MM.1S (cell line): Measurements from ENCODE around the gene CA10.

Source experiments
- CTCF ChIP-seq: fragments of 300-600 bp; sonication (generic); IDR thresholded peaks from 2 replicates; pipeline ENCODE4 v1.5.1; 2016; ENCODE audit warnings: antibody characterized with exemption, low read length, mixed read lengths
- EZH2phosphoT487 ChIP-seq: fragments of 300-600 bp; sonication (generic); IDR thresholded peaks from 2 replicates; pipeline ENCODE4 v1.6.1; 2018; ENCODE audit warnings: antibody characterized with exemption, low read length

- TF ChIP-seq EZH2phosphoT487 (no peak), CTCF (no peak)
Observed at GRCh38 chr17:51612692-51613091, 545.8 kb downstream of the CA10 start.
